ENCODE data around the gene SULT1E1.

The SULT1E1 gene

DNA sequence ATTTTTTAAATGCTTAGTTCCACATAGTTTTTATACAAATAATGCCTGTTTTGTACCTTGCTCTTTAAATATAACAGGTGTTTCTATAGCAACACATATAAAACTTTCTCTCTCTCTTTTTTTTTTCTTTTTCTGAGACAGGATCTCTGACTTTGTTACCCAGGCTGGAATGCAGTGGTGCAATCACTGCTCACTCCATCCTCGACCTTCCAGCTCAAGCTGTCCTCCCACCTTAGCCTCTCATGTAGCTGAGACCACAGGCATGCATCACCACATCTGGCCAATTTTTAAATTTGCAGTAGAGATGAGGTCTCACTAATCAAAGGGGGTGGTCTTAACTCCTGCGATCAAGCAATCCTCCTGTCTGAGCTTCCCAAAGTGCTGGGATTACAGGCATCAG lies 18.3 kb upstream of the SULT1E1 start:
- H3F3A ChIP-seq (ENCODE audit: insufficient read depth): no peaks in the 10 kb centered on the region
- no peaks in the 10 kb centered on the region for H3K27me3 ChIP-seq (ENCODE audit: low read length)
- no peak overlapping the region for H3K4me3 ChIP-seq (ENCODE audit: insufficient read depth, low read length, poor library complexity, severe bottlenecking)
- no peaks in the 10 kb centered on the region for H4K20me1 ChIP-seq (ENCODE audit: low read depth, low read length)
- no peaks in the 10 kb centered on the region for H3K79me2 ChIP-seq (ENCODE audit: insufficient read depth, low read length)
- H3K27ac ChIP-seq (ENCODE audit: low read depth, low read length): no peak overlapping the region
- H3K9me2 ChIP-seq (replicated peaks; ENCODE audit: insufficient read depth, low read length): no peaks in the 10 kb centered on the region
- H3K4me2 ChIP-seq (ENCODE audit: low read depth, low read length, poor library complexity, severe bottlenecking): no peak overlapping the region
- no peak overlapping the region for H2AFZ ChIP-seq (ENCODE audit: low read depth, low read length, severe bottlenecking)
- no peaks in the 10 kb centered on the region for H3K36me3 ChIP-seq (ENCODE audit: low read length)
- TF ChIP-seq EZH2phosphoT487 (conservative IDR thresholded peaks at IDR 0.05; ENCODE audit: low read length): no peak
- TF ChIP-seq, protein P1, sequence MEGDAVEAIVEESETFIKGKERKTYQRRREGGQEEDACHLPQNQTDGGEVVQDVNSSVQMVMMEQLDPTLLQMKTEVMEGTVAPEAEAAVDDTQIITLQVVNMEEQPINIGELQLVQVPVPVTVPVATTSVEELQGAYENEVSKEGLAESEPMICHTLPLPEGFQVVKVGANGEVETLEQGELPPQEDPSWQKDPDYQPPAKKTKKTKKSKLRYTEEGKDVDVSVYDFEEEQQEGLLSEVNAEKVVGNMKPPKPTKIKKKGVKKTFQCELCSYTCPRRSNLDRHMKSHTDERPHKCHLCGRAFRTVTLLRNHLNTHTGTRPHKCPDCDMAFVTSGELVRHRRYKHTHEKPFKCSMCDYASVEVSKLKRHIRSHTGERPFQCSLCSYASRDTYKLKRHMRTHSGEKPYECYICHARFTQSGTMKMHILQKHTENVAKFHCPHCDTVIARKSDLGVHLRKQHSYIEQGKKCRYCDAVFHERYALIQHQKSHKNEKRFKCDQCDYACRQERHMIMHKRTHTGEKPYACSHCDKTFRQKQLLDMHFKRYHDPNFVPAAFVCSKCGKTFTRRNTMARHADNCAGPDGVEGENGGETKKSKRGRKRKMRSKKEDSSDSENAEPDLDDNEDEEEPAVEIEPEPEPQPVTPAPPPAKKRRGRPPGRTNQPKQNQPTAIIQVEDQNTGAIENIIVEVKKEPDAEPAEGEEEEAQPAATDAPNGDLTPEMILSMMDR (IDR thresholded peaks at IDR 0.05; ENCODE audit: insufficient read depth, low read length, poor library complexity, severe bottlenecking): no peak
- H3K9me3 ChIP-seq (ENCODE audit: insufficient read depth, low read length): no peaks in the 10 kb centered on the region
- H3K9ac ChIP-seq (ENCODE audit: low read length): no peak overlapping the region

DNA sequence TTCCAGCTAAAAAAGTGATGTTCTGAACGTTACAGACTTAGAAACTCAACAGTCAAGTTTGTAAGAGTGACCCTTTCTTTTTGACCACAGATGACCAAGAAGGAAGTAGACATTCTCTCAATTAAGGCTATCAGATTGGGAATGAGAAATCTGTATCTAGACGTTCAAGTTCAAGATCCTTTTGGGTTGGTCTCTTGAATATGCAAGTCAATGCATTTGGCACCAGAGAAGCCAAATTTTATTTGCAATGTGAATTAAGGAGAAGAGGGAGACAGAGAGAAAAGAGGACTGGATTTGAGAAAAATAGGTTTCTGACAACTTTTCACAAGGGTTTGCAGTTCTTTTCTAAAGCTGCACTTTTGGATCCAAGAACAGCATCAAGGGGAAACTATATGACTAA lies 17.5 kb upstream of the SULT1E1 start:
- no peaks in the 10 kb centered on the region for H3K27me3 ChIP-seq (ENCODE audit: low read length)
- no peak overlapping the region for H3K4me2 ChIP-seq (ENCODE audit: low read depth, low read length, poor library complexity, severe bottlenecking)
- H3K9me3 ChIP-seq (ENCODE audit: insufficient read depth, low read length): no peaks in the 10 kb centered on the region
- no peak overlapping the region for H3K9ac ChIP-seq (ENCODE audit: low read length)
- H3K27ac ChIP-seq (ENCODE audit: low read depth, low read length): no peak overlapping the region
- no peaks in the 10 kb centered on the region for H3K9me2 ChIP-seq (replicated peaks; ENCODE audit: insufficient read depth, low read length)
- no peaks in the 10 kb centered on the region for H3F3A ChIP-seq (ENCODE audit: insufficient read depth)
- no peak overlapping the region for H3K4me3 ChIP-seq (ENCODE audit: insufficient read depth, low read length, poor library complexity, severe bottlenecking)
- TF ChIP-seq, protein P1 (IDR thresholded peaks at IDR 0.05; ENCODE audit: insufficient read depth, low read length, poor library complexity, severe bottlenecking): no peak
- TF ChIP-seq EZH2phosphoT487 (conservative IDR thresholded peaks at IDR 0.05; ENCODE audit: low read length): no peak
- H2AFZ ChIP-seq (ENCODE audit: low read depth, low read length, severe bottlenecking): no peak overlapping the region
- H4K20me1 ChIP-seq (ENCODE audit: low read depth, low read length): no peaks in the 10 kb centered on the region
- no peaks in the 10 kb centered on the region for H3K36me3 ChIP-seq (ENCODE audit: low read length)
- H3K79me2 ChIP-seq (ENCODE audit: insufficient read depth, low read length): no peaks in the 10 kb centered on the region

- H3K27me3 ChIP-seq (ENCODE audit: low read length): no peaks in the 10 kb centered on the region
- no peak overlapping the region for H2AFZ ChIP-seq (ENCODE audit: low read depth, low read length, severe bottlenecking)
- H3K79me2 ChIP-seq (ENCODE audit: insufficient read depth, low read length): no peaks in the 10 kb centered on the region
- H3K27ac ChIP-seq (ENCODE audit: low read depth, low read length): no peak overlapping the region
- TF ChIP-seq, protein P1 (IDR thresholded peaks at IDR 0.05; ENCODE audit: insufficient read depth, low read length, poor library complexity, severe bottlenecking): no peak
- TF ChIP-seq EZH2phosphoT487 (conservative IDR thresholded peaks at IDR 0.05; ENCODE audit: low read length): no peak
- H3K4me3 ChIP-seq (ENCODE audit: insufficient read depth, low read length, poor library complexity, severe bottlenecking): no peak overlapping the region
- no peaks in the 10 kb centered on the region for H3F3A ChIP-seq (ENCODE audit: insufficient read depth)
- no peaks in the 10 kb centered on the region for H3K36me3 ChIP-seq (ENCODE audit: low read length)
- no peak overlapping the region for H3K9ac ChIP-seq (ENCODE audit: low read length)
- no peaks in the 10 kb centered on the region for H4K20me1 ChIP-seq (ENCODE audit: low read depth, low read length)
- no peak overlapping the region for H3K4me2 ChIP-seq (ENCODE audit: low read depth, low read length, poor library complexity, severe bottlenecking)
- H3K9me2 ChIP-seq (replicated peaks; ENCODE audit: insufficient read depth, low read length): no peaks in the 10 kb centered on the region
- H3K9me3 ChIP-seq (ENCODE audit: insufficient read depth, low read length): no peaks in the 10 kb centered on the region
These were observed 16.1 kb upstream of the SULT1E1 start for GRCh38 chr4:69876071-69876470.
